ENCODE results near the gene HTT. TPM values are rescaled to one million over a fixed set of nuclear protein-coding genes. Genes with fewer than 3 reads are reported as not detected.

The HTT gene
- total RNA-seq, 1 donor from 2014 or later, result 65.2 TPM

DNA sequence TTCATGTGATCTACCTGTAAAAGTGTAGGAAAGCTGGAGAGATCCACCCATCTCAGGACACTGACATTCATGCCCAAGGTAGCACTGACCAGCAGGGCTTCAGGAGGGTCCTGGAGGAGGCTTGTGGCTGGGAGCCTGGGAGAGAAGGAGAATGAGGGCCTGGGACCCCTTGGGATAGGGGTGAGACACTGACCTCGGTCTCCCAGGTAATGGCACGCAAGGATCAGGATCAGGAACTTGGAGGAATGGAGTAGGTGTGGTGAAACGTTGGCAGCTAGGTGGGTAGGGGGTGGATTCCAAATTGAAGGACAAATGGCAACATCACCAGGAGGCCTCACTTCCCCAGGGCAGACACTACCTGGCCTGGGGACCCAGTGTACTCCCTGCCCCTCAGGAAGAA, 206.0 kb downstream of the HTT start:
- Histone ChIP-seq H3K79me2 (ENCODE audit: insufficient read depth, low read length) (no peaks in the 10 kb centered on the region), H3K27ac (ENCODE audit: low read depth, low read length) (no peak overlapping the region)
- no peak for DNase-seq (ENCODE audit: low read depth)

GRCh38 chr4:3283483-3283882, 209.0 kb downstream of the HTT start:
- no peak for FAIRE-seq
- Histone ChIP-seq H3K36me3 (ENCODE audit: insufficient read depth, low read length) (no peaks in the 10 kb centered on the region), H4K20me1 (ENCODE audit: insufficient read depth, low read length) (no peaks in the 10 kb centered on the region), H3K4me3 (ENCODE audit: insufficient read depth, low read depth, low read length) (no peak overlapping the region), H3K27me3 (ENCODE audit: insufficient read depth, low read length) (peaks cover 5% of the 10 kb centered on the region), H3K79me2 (ENCODE audit: insufficient read depth, low read length) (no peaks in the 10 kb centered on the region), H3K4me1 (ENCODE audit: insufficient read depth, low read length) (peaks cover 9% of the 10 kb centered on the region), H3K27ac (ENCODE audit: low read depth, low read length) (no peak overlapping the region), H3K4me2 (ENCODE audit: low read length) (no peak overlapping the region), H3K9ac (ENCODE audit: low read length) (no peak overlapping the region), H2AFZ (ENCODE audit: low read depth, low read length) (no peak overlapping the region), H3K9me3 (ENCODE audit: insufficient read depth, low read depth, low read length) (no peaks in the 10 kb centered on the region)
- TF ChIP-seq, protein P1, sequence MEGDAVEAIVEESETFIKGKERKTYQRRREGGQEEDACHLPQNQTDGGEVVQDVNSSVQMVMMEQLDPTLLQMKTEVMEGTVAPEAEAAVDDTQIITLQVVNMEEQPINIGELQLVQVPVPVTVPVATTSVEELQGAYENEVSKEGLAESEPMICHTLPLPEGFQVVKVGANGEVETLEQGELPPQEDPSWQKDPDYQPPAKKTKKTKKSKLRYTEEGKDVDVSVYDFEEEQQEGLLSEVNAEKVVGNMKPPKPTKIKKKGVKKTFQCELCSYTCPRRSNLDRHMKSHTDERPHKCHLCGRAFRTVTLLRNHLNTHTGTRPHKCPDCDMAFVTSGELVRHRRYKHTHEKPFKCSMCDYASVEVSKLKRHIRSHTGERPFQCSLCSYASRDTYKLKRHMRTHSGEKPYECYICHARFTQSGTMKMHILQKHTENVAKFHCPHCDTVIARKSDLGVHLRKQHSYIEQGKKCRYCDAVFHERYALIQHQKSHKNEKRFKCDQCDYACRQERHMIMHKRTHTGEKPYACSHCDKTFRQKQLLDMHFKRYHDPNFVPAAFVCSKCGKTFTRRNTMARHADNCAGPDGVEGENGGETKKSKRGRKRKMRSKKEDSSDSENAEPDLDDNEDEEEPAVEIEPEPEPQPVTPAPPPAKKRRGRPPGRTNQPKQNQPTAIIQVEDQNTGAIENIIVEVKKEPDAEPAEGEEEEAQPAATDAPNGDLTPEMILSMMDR (IDR thresholded peaks at IDR 0.05; ENCODE audit: insufficient read depth, low read depth, low read length), result no peak
- TF ChIP-seq EZH2 (IDR thresholded peaks at IDR 0.05; ENCODE audit: insufficient read depth, low read length), result no peak
- no peaks in the 10 kb centered on the region for H3K4me1 Mint-ChIP-seq (ENCODE audit: low read depth, unreplicated experiment)
- no peak for DNase-seq (ENCODE audit: low read depth)
- H3K9me3 Mint-ChIP-seq (ENCODE audit: unreplicated experiment), result no peaks in the 10 kb centered on the region
- H3K27ac Mint-ChIP-seq (ENCODE audit: unreplicated experiment), result no peak overlapping the region
- peaks cover 18% of the 10 kb centered on the region for H3K27me3 Mint-ChIP-seq (ENCODE audit: low read depth, unreplicated experiment)
- peaks cover 10% of the 10 kb centered on the region for H3K36me3 Mint-ChIP-seq (ENCODE audit: low read depth, unreplicated experiment)
- no peak overlapping the region for H3K4me3 Mint-ChIP-seq (ENCODE audit: unreplicated experiment)

More for the DNA sequence above, 206.0 kb downstream of the HTT start:
- H3K4me1 Mint-ChIP-seq (ENCODE audit: low read depth, unreplicated experiment), result no peaks in the 10 kb centered on the region
- no peaks in the 10 kb centered on the region for H4K20me1 ChIP-seq (ENCODE audit: insufficient read depth, low read length)
- FAIRE-seq, result no peak
- no peaks in the 10 kb centered on the region for H3K27me3 ChIP-seq (ENCODE audit: insufficient read depth, low read length)
- no peak overlapping the region for H3K4me3 ChIP-seq (ENCODE audit: insufficient read depth, low read depth, low read length)
- no peak overlapping the region for H3K27ac Mint-ChIP-seq (ENCODE audit: unreplicated experiment)
- TF ChIP-seq, protein P1 (IDR thresholded peaks at IDR 0.05; ENCODE audit: insufficient read depth, low read depth, low read length), result no peak
- H3K4me3 Mint-ChIP-seq (ENCODE audit: unreplicated experiment), result no peak overlapping the region
- no peaks in the 10 kb centered on the region for H3K36me3 ChIP-seq (ENCODE audit: insufficient read depth, low read length)
- H3K36me3 Mint-ChIP-seq (ENCODE audit: low read depth, unreplicated experiment), result peaks cover 15% of the 10 kb centered on the region
- H3K9me3 Mint-ChIP-seq (ENCODE audit: unreplicated experiment), result peaks cover 2% of the 10 kb centered on the region
- H3K4me2 ChIP-seq (ENCODE audit: low read length), result no peak overlapping the region
- peaks cover 11% of the 10 kb centered on the region for H3K27me3 Mint-ChIP-seq (ENCODE audit: low read depth, unreplicated experiment)
- no peak overlapping the region for H3K9ac ChIP-seq (ENCODE audit: low read length)
- no peaks in the 10 kb centered on the region for H3K9me3 ChIP-seq (ENCODE audit: insufficient read depth, low read depth, low read length)
- no peak overlapping the region for H2AFZ ChIP-seq (ENCODE audit: low read depth, low read length)
- H3K4me1 ChIP-seq (ENCODE audit: insufficient read depth, low read length), result peaks cover 8% of the 10 kb centered on the region

DNA sequence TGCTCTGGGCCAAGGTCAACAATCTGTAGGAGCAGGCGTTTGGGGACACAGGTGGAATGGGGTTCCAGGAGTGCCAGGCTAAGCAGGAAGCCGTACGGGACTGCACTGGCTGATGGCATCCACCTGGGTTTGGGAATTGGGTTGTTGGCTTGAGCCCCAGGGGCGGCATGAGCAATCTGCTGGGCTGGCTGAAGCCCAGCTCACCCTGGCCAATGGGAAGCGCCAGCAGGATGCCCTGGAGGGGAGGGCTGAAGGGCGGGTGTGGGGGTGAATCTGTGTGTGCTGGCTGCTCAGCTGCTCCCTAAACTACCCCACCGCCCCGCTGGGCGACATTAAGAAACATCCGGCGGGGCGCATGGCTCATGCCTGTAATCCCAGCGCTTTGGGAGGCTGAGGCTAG, 209.4 kb downstream of the HTT start:
- H2AFZ ChIP-seq (ENCODE audit: low read depth, low read length), result no peak overlapping the region
- H3K9ac ChIP-seq (ENCODE audit: low read length), result no peak overlapping the region
- peaks cover 10% of the 10 kb centered on the region for H3K36me3 Mint-ChIP-seq (ENCODE audit: low read depth, unreplicated experiment)
- H3K27me3 Mint-ChIP-seq (ENCODE audit: low read depth, unreplicated experiment), result peaks cover 18% of the 10 kb centered on the region
- H3K79me2 ChIP-seq (ENCODE audit: insufficient read depth, low read length), result no peaks in the 10 kb centered on the region
- peaks cover 5% of the 10 kb centered on the region for H3K27me3 ChIP-seq (ENCODE audit: insufficient read depth, low read length)
- no peak overlapping the region for H3K27ac Mint-ChIP-seq (ENCODE audit: unreplicated experiment)
- no peak overlapping the region for H3K4me3 Mint-ChIP-seq (ENCODE audit: unreplicated experiment)
- FAIRE-seq (no peak), DNase-seq (ENCODE audit: low read depth) (no peak)
- no peaks in the 10 kb centered on the region for H3K36me3 ChIP-seq (ENCODE audit: insufficient read depth, low read length)
- no peak overlapping the region for H3K4me3 ChIP-seq (ENCODE audit: insufficient read depth, low read depth, low read length)
- H3K4me2 ChIP-seq (ENCODE audit: low read length), result no peak overlapping the region
- no peak overlapping the region for H3K27ac ChIP-seq (ENCODE audit: low read depth, low read length)
- no peaks in the 10 kb centered on the region for H3K9me3 Mint-ChIP-seq (ENCODE audit: unreplicated experiment)
- H3K4me1 ChIP-seq (ENCODE audit: insufficient read depth, low read length), result peaks cover 9% of the 10 kb centered on the region
- H3K4me1 Mint-ChIP-seq (ENCODE audit: low read depth, unreplicated experiment), result no peaks in the 10 kb centered on the region
- no peaks in the 10 kb centered on the region for H4K20me1 ChIP-seq (ENCODE audit: insufficient read depth, low read length)
- TF ChIP-seq, protein P1 (IDR thresholded peaks at IDR 0.05; ENCODE audit: insufficient read depth, low read depth, low read length), result no peak
- no peak for TF ChIP-seq EZH2 (IDR thresholded peaks at IDR 0.05; ENCODE audit: insufficient read depth, low read length)
- H3K9me3 ChIP-seq (ENCODE audit: insufficient read depth, low read depth, low read length), result no peaks in the 10 kb centered on the region

All from astrocyte (in vitro differentiated cells and primary cell).